Type B pancreatic cell (in vitro differentiated cells): ENCODE measurements around the gene MPHOSPH8. TPM values are rescaled to one million over a fixed set of nuclear protein-coding genes. Genes with fewer than 3 reads are reported as not detected.

Experiments used
- DNase-seq: peaks from one replicate; pipeline ENCODE4 v3.0.0; 2021; ENCODE audit warnings: mixed read lengths; ENCODE audit not compliant: unreplicated experiment; ENCODE audit errors: extremely low spot score
- H3K27ac Mint-ChIP-seq: 2 replicates; pipeline ENCODE4 v1.8.0; 2021; ENCODE audit warnings: mild to moderate bottlenecking, mixed read lengths
- H3K27me3 Mint-ChIP-seq: 2 replicates; pipeline ENCODE4 v1.8.0; 2021; ENCODE audit warnings: mixed read lengths
- H3K36me3 Mint-ChIP-seq: 2 replicates; pipeline ENCODE4 v1.8.0; 2021; ENCODE audit warnings: mixed read lengths
- H3K4me1 Mint-ChIP-seq: one replicate; pipeline ENCODE4 v1.8.0; 2021; ENCODE audit warnings: mixed read lengths; ENCODE audit not compliant: unreplicated experiment
- H3K4me3 Mint-ChIP-seq: 2 replicates; pipeline ENCODE4 v1.8.0; 2021; ENCODE audit warnings: mild to moderate bottlenecking, mixed read lengths
- H3K9me3 Mint-ChIP-seq: 2 replicates; pipeline ENCODE4 v1.8.0; 2021; ENCODE audit warnings: mixed read lengths
- CTCF ChIP-seq: fragments of 200-600 bp; sonication (generic); conservative IDR thresholded peaks from 2 replicates; pipeline ENCODE4 v1.5.0; 2021; ENCODE audit warnings: antibody characterized with exemption, mild to moderate bottlenecking
- total RNA-seq: library from RNA; stranded (reverse); gene quantifications from 2 replicates; pipeline ENCODE4 v1.2.1, GENCODE V29; 2021; ENCODE audit warnings: low replicate concordance

The MPHOSPH8 gene
- total RNA-seq, 1 donor from 2014 or later, result 30.5 TPM

DNA sequence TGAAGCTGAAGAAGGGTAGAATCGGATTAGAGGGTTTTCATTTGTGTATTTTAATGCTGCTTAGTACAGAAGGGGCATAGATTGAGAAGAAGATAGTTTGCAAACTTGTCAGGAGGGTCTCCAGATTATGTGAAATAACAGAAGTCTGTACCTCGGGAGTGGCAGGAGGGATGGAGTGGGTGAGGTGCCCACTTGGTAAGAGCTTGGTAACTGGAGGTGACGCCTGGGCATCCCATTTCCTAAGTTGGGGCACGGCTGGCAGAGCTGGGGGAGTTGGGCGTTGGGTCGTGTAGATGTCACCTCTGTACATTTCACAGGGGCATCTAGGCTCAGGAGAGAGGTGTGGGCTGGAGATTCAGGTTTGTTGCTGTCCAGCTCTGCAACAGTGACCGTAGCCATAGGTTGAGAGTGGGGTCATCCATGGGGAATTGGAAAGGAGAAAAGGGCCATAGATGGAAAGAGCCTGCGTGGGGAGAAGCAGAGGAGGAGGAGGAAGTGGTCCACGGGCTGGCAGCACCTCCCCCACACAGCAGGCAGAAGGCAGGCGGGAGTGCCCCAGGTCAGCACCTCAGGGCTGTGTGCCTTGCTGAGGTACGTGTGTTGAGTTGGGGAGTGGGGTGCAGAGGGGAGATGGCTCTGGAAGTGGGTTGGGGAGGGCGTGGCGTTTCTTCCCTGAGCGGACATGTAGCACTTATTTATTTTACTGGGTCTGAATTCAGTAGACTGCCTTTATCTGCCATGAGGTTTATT, 31.2 kb downstream of the MPHOSPH8 start:
- Mint-ChIP-seq H3K27ac (no peak overlapping the region), H3K4me1 (no peaks in the 10 kb centered on the region), H3K27me3 (no peaks in the 10 kb centered on the region), H3K4me3 (no peak overlapping the region), H3K36me3 (peaks cover 32% of the 10 kb centered on the region), H3K9me3 (no peaks in the 10 kb centered on the region)
- no peak for DNase-seq
- TF ChIP-seq CTCF, result no peak

DNA sequence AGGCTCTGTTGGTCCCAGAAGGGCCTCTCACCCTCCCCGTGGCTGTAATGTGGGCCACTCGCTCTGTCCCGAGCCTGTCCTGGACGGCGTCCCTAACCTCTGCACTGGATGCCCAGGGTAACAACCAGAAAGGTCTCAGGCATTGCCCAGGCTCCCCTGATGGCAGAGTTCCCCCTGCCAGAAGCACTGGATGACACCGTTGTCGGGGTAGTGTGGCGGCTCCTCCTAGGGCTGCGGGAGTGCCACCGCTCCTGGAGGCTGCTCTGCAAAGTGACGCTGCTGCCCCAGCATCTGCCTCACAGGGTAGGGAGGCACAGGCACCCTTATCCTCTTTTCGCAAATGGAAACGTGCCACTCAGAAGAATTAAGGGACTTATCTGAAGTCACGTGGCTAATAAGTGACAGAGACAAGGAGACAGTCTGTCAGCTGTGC, 32.0 kb downstream of the MPHOSPH8 start:
- Mint-ChIP-seq H3K27me3 (no peaks in the 10 kb centered on the region), H3K9me3 (no peaks in the 10 kb centered on the region), H3K4me1 (no peaks in the 10 kb centered on the region), H3K4me3 (no peak overlapping the region), H3K27ac (no peak overlapping the region), H3K36me3 (peaks cover 32% of the 10 kb centered on the region)
- TF ChIP-seq CTCF, result no peak
- DNase-seq, result no peak

GRCh38 chr13:19668778-19669177, 35.3 kb downstream of the MPHOSPH8 start:
- TF ChIP-seq CTCF, result no peak
- Mint-ChIP-seq H3K27ac (peak overlapping the region; percentile 26), H3K9me3 (no peaks in the 10 kb centered on the region), H3K36me3 (peaks cover 33% of the 10 kb centered on the region), H3K27me3 (no peaks in the 10 kb centered on the region), H3K4me3 (no peak overlapping the region), H3K4me1 (no peaks in the 10 kb centered on the region)
- DNase-seq, result no peak

GRCh38 chr13:19670147-19670546, 36.7 kb downstream of the MPHOSPH8 start:
- Mint-ChIP-seq H3K4me1 (no peaks in the 10 kb centered on the region), H3K27me3 (no peaks in the 10 kb centered on the region), H3K9me3 (no peaks in the 10 kb centered on the region), H3K36me3 (peaks cover 26% of the 10 kb centered on the region), H3K4me3 (no peak overlapping the region), H3K27ac (no peak overlapping the region)
- no peak for TF ChIP-seq CTCF
- DNase-seq, result no peak

DNA sequence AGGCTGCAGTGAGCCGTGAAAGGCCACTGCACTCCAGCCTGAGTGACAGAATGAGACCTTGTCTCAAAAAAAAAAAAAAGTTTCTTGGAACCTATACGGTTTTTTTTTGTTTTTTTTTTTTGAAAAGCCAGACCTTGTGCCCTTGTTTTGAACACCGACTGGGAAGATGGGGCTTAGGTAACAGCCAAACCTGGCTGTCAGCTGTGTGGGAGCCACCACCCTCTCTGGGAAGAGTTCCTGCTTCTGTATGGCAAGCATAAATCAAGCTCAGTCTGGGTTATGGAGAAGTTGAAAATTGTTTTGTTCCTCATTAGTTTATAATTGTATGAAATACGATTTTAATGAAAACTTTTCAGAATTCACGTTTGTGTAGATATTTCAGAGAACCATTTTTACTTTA, 39.5 kb downstream of the MPHOSPH8 start:
- Mint-ChIP-seq H3K4me3 (no peak overlapping the region), H3K4me1 (no peaks in the 10 kb centered on the region), H3K9me3 (no peaks in the 10 kb centered on the region), H3K27ac (peak overlapping the region; percentile 13), H3K36me3 (peaks cover 24% of the 10 kb centered on the region), H3K27me3 (no peaks in the 10 kb centered on the region)
- DNase-seq, result no peak
- TF ChIP-seq CTCF, result no peak
